Gastrocnemius medialis (tissue), 4 donors: ENCODE data around the gene NUDT2. TPM values are rescaled to one million over a fixed set of nuclear protein-coding genes. Genes with fewer than 3 reads are reported as not detected.
"Not testable (repeated sequence)": the region's sequence is repeated elsewhere in the genome, so short reads cannot be mapped to it uniquely, and the experiment has no call there.

Source experiments
- ATAC-seq, 2 donors: fragments of 150-250 bp; one replicate each; pipeline ENCODE4 v1.9.1; 2016
- DNase-seq, 2 donors: peaks; one replicate each; pipeline ENCODE4 v3.0.0-alpha.2; 2019
- H3K27ac ChIP-seq, 4 donors: fragments of 200-600 bp; sonication (generic); 1 replicate in 1 of 4; 2 replicates in 3 of 4; pipeline ENCODE4 v1.5.1; 2016 to 2018; ENCODE audit warnings: mild to moderate bottlenecking in 2 of 4, moderate library complexity in 1 of 4
- H3K27me3 ChIP-seq, 3 donors: fragments of 200-600 bp; sonication (generic) in 2 of 3; 1 replicate in 1 of 3; 2 replicates in 2 of 3; pipeline versions ENCODE4 v1.5.1 to v1.6.0; 2016 to 2019; ENCODE audit warnings: mild to moderate bottlenecking in 1 of 3, moderate library complexity in 1 of 3
- H3K36me3 ChIP-seq, 2 donors: fragments of 200-600 bp; sonication (generic) in 1 of 2; one replicate each; pipeline ENCODE4 v1.5.1; 2017 to 2018
- H3K4me1 ChIP-seq, 2 donors: fragments of 200-600 bp; sonication (generic) in 1 of 2; one replicate each; pipeline ENCODE4 v1.5.1; 2016 to 2017; ENCODE audit warnings: mild to moderate bottlenecking in 2 of 2
- H3K4me3 ChIP-seq, 4 donors: fragments of 200-600 bp; sonication (generic) in 3 of 4; 1 replicate in 1 of 4; 2 replicates in 3 of 4; pipeline ENCODE4 v1.5.1; 2016 to 2019; ENCODE audit warnings: mild to moderate bottlenecking in 2 of 4
- H3K9me3 ChIP-seq, 3 donors: fragments of 200-600 bp; sonication (generic) in 2 of 3; 1 replicate in 1 of 3; 2 replicates in 2 of 3; pipeline ENCODE4 v1.5.1; 2016 to 2019
- CTCF ChIP-seq, 5 experiments: fragments of 450-650 bp in 3 of 5; fragments of 200-600 bp in 2 of 5; sonication (generic) in 2 of 5; IDR thresholded peaks in 4 of 5; conservative IDR thresholded peaks in 1 of 5; 1 replicate in 4 of 5; 2 replicates in 1 of 5; pipeline ENCODE4 v1.5.1; 2016 to 2019; ENCODE audit warnings: antibody characterized with exemption in 5 of 5, mild to moderate bottlenecking in 3 of 5, moderate library complexity in 3 of 5
- POLR2A ChIP-seq, 2 donors: fragments of 450-650 bp; IDR thresholded peaks; one replicate each; pipeline ENCODE4 v1.6.1; 2017; ENCODE audit warnings: antibody characterized with exemption in 2 of 2, mild to moderate bottlenecking in 2 of 2, moderate library complexity in 2 of 2
- in situ Hi-C, 4 donors: fragments of 200-750 bp; cut with MboI; loops; one replicate each; pipeline versions ENCODE4 v1.15.0 to v1.8.0; 2017; ENCODE audit warnings: low sequenced_read_pairs in 4 of 4
- intact Hi-C: fragments of 100-400 bp; cut with DNase I; formaldehyde crosslinking; loops from one replicate; pipeline ENCODE4 v1.15.1; 2023; ENCODE audit warnings: low total_unique reads
- total RNA-seq, 4 donors: library from RNA; depleted of rRNA; stranded (reverse); fragments of >200 nt; gene quantifications; one replicate each; pipeline versions ENCODE4 v1.1.0 to v1.2.3, GENCODE V29; 2016

Gene NUDT2
- total RNA-seq, 4 donors from 2014 or later = 8.2 to 19.9 (median 16.1) TPM

- DNase-seq = no peak
- Histone ChIP-seq H3K27ac (no peak overlapping the region), H3K27me3 (no peaks in the 10 kb centered on the region), H3K4me1 (no peaks in the 10 kb centered on the region), H3K36me3 (no peaks in the 10 kb centered on the region), H3K9me3 (no peaks in the 10 kb centered on the region), H3K4me3 (no peak overlapping the region)
- TF ChIP-seq POLR2A (IDR thresholded peaks at IDR 0.05) = no peak
- no peak for TF ChIP-seq CTCF (IDR thresholded peaks at IDR 0.05 in 4 of 5, conservative IDR thresholded peaks at IDR 0.05 in 1 of 5)
- in situ Hi-C loops = no loop called here
- intact Hi-C loops = no loop called here
- ATAC-seq = no peak
Measured at GRCh38 chr9:34291423-34291822, 37.9 kb upstream of the NUDT2 start.

GRCh38 chr9:34292552-34292951 lies 36.8 kb upstream of the NUDT2 start:
- no peak overlapping the region for H3K4me3 ChIP-seq
- H3K9me3 ChIP-seq = no peaks in the 10 kb centered on the region
- DNase-seq (no peak), ATAC-seq (no peak)
- no peaks in the 10 kb centered on the region for H3K4me1 ChIP-seq
- in situ Hi-C loops = no loop called here
- no peak overlapping the region for H3K27ac ChIP-seq
- intact Hi-C loops = no loop called here
- TF ChIP-seq POLR2A (IDR thresholded peaks at IDR 0.05) (no peak), CTCF (IDR thresholded peaks at IDR 0.05 in 4 of 5, conservative IDR thresholded peaks at IDR 0.05 in 1 of 5) (no peak)
- H3K36me3 ChIP-seq = no peaks in the 10 kb centered on the region
- no peaks in the 10 kb centered on the region for H3K27me3 ChIP-seq

GRCh38 chr9:34301064-34301463 lies 28.3 kb upstream of the NUDT2 start:
- DNase-seq, H3K4me3 ChIP-seq, in situ Hi-C loops, H3K27me3 ChIP-seq, H3K4me1 ChIP-seq, H3K9me3 ChIP-seq, H3K36me3 ChIP-seq, ATAC-seq, H3K27ac ChIP-seq, intact Hi-C loops: not testable (repeated sequence)

GRCh38 chr9:34308316-34308715 lies 21.1 kb upstream of the NUDT2 start:
- H3K36me3 ChIP-seq, in situ Hi-C loops, H3K4me3 ChIP-seq, intact Hi-C loops, H3K27me3 ChIP-seq, H3K9me3 ChIP-seq, H3K27ac ChIP-seq, ATAC-seq, DNase-seq, H3K4me1 ChIP-seq: not testable (repeated sequence)

- in situ Hi-C loops = no loop called here
- no peak overlapping the region for H3K27ac ChIP-seq
- DNase-seq (no peak), ATAC-seq (no peak)
- intact Hi-C loops = no loop called here
- TF ChIP-seq POLR2A (IDR thresholded peaks at IDR 0.05) (no peak), CTCF (IDR thresholded peaks at IDR 0.05 in 4 of 5, conservative IDR thresholded peaks at IDR 0.05 in 1 of 5) (no peak)
- H3K4me1 ChIP-seq = no peaks in the 10 kb centered on the region
- H3K27me3 ChIP-seq = no peaks in the 10 kb centered on the region
- no peaks in the 10 kb centered on the region for H3K9me3 ChIP-seq
- no peak overlapping the region for H3K4me3 ChIP-seq
- H3K36me3 ChIP-seq = no peaks in the 10 kb centered on the region
Measured at GRCh38 chr9:34310215-34310614, 19.2 kb upstream of the NUDT2 start.

GRCh38 chr9:34311499-34312185 lies 17.7 kb upstream of the NUDT2 start:
- Histone ChIP-seq H3K36me3 (no peaks in the 10 kb centered on the region), H3K27ac (no peak overlapping the region), H3K9me3 (no peaks in the 10 kb centered on the region), H3K27me3 (no peaks in the 10 kb centered on the region), H3K4me1 (no peaks in the 10 kb centered on the region), H3K4me3 (no peak overlapping the region)
- in situ Hi-C loops (no loop called here), intact Hi-C loops (no loop called here)
- TF ChIP-seq POLR2A (IDR thresholded peaks at IDR 0.05) (no peak), CTCF (IDR thresholded peaks at IDR 0.05 in 4 of 5, conservative IDR thresholded peaks at IDR 0.05 in 1 of 5) (no peak)
- ATAC-seq (no peak), DNase-seq (no peak)
